Endothelial cell of umbilical vein (primary cell): ENCODE results near the gene FHIT. TPM values are rescaled to one million over a fixed set of nuclear protein-coding genes. Genes with fewer than 3 reads are reported as not detected.

Experiments used
- BruUV-seq: library from RNA; stranded (reverse); fragments of 400-500 nt; replicated peaks from 2 replicates; lab custom pipeline; 2021; lab: Mats Ljungman, UMichigan
- CTCF ChIA-PET: fragments of 300-600, 350-600 bp; sonication (Branson Sonifier 250); formaldehyde crosslinking; loops from one replicate; lab custom pipeline; 2021; ENCODE audit warnings: antibody characterized with exemption, inconsistent platforms; lab: Charles Lee
- POLR2A ChIA-PET: fragments of 300-600, 350-600 bp; sonication (Branson Sonifier 250); formaldehyde crosslinking; loops from one replicate; lab custom pipeline; 2021; ENCODE audit warnings: antibody characterized with exemption, inconsistent platforms; lab: Charles Lee
- DNase-seq: peaks from one replicate; pipeline ENCODE4 v3.0.0-alpha.2; 2011; ENCODE audit warnings: low read depth, low spot score
- FAIRE-seq: peaks from 2 replicates; lab custom pipeline; 2011; peaks lifted over from hg19 to GRCh38; lab: Jason Lieb, UNC
- H2AFZ ChIP-seq: 2 replicates; pipeline ENCODE4 v1.6.0; 2012; ENCODE audit warnings: low read depth, low read length, control low read depth, inconsistent platforms
- H3K27ac ChIP-seq: 2 replicates; pipeline ENCODE4 v1.5.1; 2011; ENCODE audit warnings: low read depth, mild to moderate bottlenecking, control low read depth, low read length, moderate library complexity; ENCODE audit not compliant: insufficient read depth
- H3K27me3 ChIP-seq, 2 experiments: 2 replicates each; pipeline versions ENCODE4 v1.6.0 to v1.6.1; 2011; ENCODE audit warnings: low read length in 2 of 2, mixed read lengths in 1 of 2; ENCODE audit not compliant: control insufficient read depth in 2 of 2, insufficient read depth in 2 of 2
- H3K36me3 ChIP-seq, 2 experiments: 2 replicates in 1 of 2; 3 replicates in 1 of 2; pipeline ENCODE4 v1.5.1; 2011; ENCODE audit warnings: low read length in 2 of 2, mild to moderate bottlenecking in 1 of 2, moderate library complexity in 1 of 2; ENCODE audit not compliant: control insufficient read depth in 2 of 2, insufficient read depth in 2 of 2; ENCODE audit errors: extremely low read depth in 1 of 2
- H3K4me1 ChIP-seq: 3 replicates; pipeline ENCODE4 v1.5.1; 2011; ENCODE audit warnings: mild to moderate bottlenecking, low read length; ENCODE audit not compliant: control insufficient read depth, insufficient read depth; ENCODE audit errors: extremely low read depth
- H3K4me2 ChIP-seq: 2 replicates; pipeline ENCODE4 v1.6.1; 2011; ENCODE audit warnings: low read length, control low read depth, mixed read lengths; ENCODE audit not compliant: insufficient read depth
- H3K4me3 ChIP-seq, 3 experiments: fragments of 200-600 bp in 1 of 3; sonication (generic), shearing (Covaris generic) in 1 of 3; replicated peaks in 1 of 3; 2 replicates each; pipeline ENCODE4 v1.5.1; 2011 to 2016; ENCODE audit warnings: control low read depth in 3 of 3, low read length in 3 of 3, mild to moderate bottlenecking in 2 of 3, inconsistent platforms in 1 of 3, low read depth in 1 of 3, moderate library complexity in 1 of 3; ENCODE audit not compliant: insufficient read depth in 1 of 3
- H3K79me2 ChIP-seq: 2 replicates; pipeline ENCODE4 v1.6.0; 2012; ENCODE audit warnings: low read length, inconsistent platforms; ENCODE audit not compliant: control insufficient read depth, insufficient read depth
- H3K9ac ChIP-seq: replicated peaks from 2 replicates; pipeline ENCODE3; 2011; ENCODE audit warnings: low read length, control low read depth; ENCODE audit not compliant: insufficient read depth; ENCODE audit errors: extremely low read depth
- H3K9me1 ChIP-seq: replicated peaks from 3 replicates; pipeline ENCODE4 v1.6.0; 2011; ENCODE audit warnings: mild to moderate bottlenecking, low read length; ENCODE audit not compliant: control insufficient read depth, insufficient read depth; ENCODE audit errors: extremely low read depth
- H3K9me3 ChIP-seq: replicated peaks from 2 replicates; pipeline ENCODE4 v1.5.1; 2012; ENCODE audit warnings: low read length, inconsistent platforms; ENCODE audit not compliant: control insufficient read depth, insufficient read depth
- H4K20me1 ChIP-seq: replicated peaks from 2 replicates; pipeline ENCODE3; 2011; ENCODE audit warnings: mild to moderate bottlenecking, low read length; ENCODE audit not compliant: control insufficient read depth, insufficient read depth; ENCODE audit errors: extremely low read depth
- CTCF ChIP-seq, 2 donors: IDR thresholded peaks; 1 replicate in 1 of 2; 2 replicates in 1 of 2; pipeline ENCODE4 v1.5.1; 2011; ENCODE audit warnings: low read length in 2 of 2, mild to moderate bottlenecking in 2 of 2, moderate library complexity in 2 of 2, control low read depth in 1 of 2, inconsistent platforms in 1 of 2, low read depth in 1 of 2; ENCODE audit not compliant: insufficient read depth in 1 of 2; ENCODE audit errors: extremely low read depth in 1 of 2
- EZH2 ChIP-seq: IDR thresholded peaks from 2 replicates; pipeline ENCODE4 v1.6.1; 2012; ENCODE audit warnings: borderline replicate concordance, low read depth, mild to moderate bottlenecking, moderate library complexity, low read length, inconsistent platforms; ENCODE audit not compliant: severe bottlenecking
- GATA2 ChIP-seq: IDR thresholded peaks from 2 replicates; pipeline ENCODE4 v1.7.0; 2011; ENCODE audit warnings: low read depth, mild to moderate bottlenecking, moderate library complexity, mixed read lengths, low read length; ENCODE audit not compliant: insufficient read length, insufficient read depth
- MAX ChIP-seq: IDR thresholded peaks from 2 replicates; pipeline ENCODE4 v1.6.1; 2011; ENCODE audit not compliant: insufficient read depth, insufficient read length
- MYC ChIP-seq: IDR thresholded peaks from one replicate; pipeline ENCODE4 v1.6.1; 2011; ENCODE audit warnings: mild to moderate bottlenecking, low read depth, low read length
- POLR2A ChIP-seq: IDR thresholded peaks from 2 replicates; pipeline ENCODE4 v1.6.1; 2012; ENCODE audit warnings: low read depth, mild to moderate bottlenecking, control low read depth, low read length
- POLR2AphosphoS5 ChIP-seq: IDR thresholded peaks from 2 replicates; pipeline ENCODE4 v1.6.1; 2012; ENCODE audit warnings: low read depth, mild to moderate bottlenecking, control low read depth, low read length, moderate library complexity; ENCODE audit not compliant: insufficient read depth
- dilution Hi-C: fragments of 300-500 bp; cut with MboI; formaldehyde crosslinking; loops from one replicate; pipeline ENCODE4 v1.15.0; 2019; ENCODE audit warnings: low sequenced_read_pairs; ENCODE audit not compliant: extremely low pct_ligation_motif_present
- intact Hi-C: fragments of 100-400 bp; cut with micrococcal nuclease; formaldehyde crosslinking; loops from one replicate; pipeline ENCODE4 v1.10.0; 2022
- polyA plus RNA-seq, 4 experiments: library from polyadenylated mRNA; depleted of rRNA in 3 of 4; stranded (reverse) in 3 of 4; unstranded in 1 of 4; fragments of >200 nt; gene quantifications; 2 replicates each; pipeline versions ENCODE4 v1.2.1 to v1.2.3, GENCODE V29; 2011 to 2012; ENCODE audit warnings: missing spikeins in 1 of 4
- total RNA-seq: library from RNA; stranded (reverse); gene quantifications from 2 replicates; pipeline ENCODE4 v1.2.3, GENCODE V29; 2021

Gene FHIT
- total and polyA plus RNA-seq, 2 donors (not counting 3 experiments of a cell fraction or from before 2014, with no cell fraction given): 0.47 to 2.2 TPM

GRCh38 chr3:61199843-61200242 lies 51.4 kb downstream of the FHIT start:
- TF ChIP-seq CTCF (IDR thresholded peaks at IDR 0.05; ENCODE audit: extremely low read depth in 1 of 2, insufficient read depth in 1 of 2, low read depth in 1 of 2, low read length in 2 of 2): no peak
- TF ChIP-seq MYC: no peak
- no peak for TF ChIP-seq MAX
- no peak for TF ChIP-seq POLR2A
- TF ChIP-seq GATA2: no peak
- TF ChIP-seq EZH2: no peak
- no peak for TF ChIP-seq POLR2AphosphoS5

More at GRCh38 chr3:61199843-61200242, 51.4 kb downstream of the FHIT start:
- Histone ChIP-seq H3K9me1 (no peaks in the 10 kb centered on the region), H3K27me3 (no peaks in the 10 kb centered on the region), H4K20me1 (no peaks in the 10 kb centered on the region), H3K4me2 (no peak overlapping the region), H3K9ac (no peak overlapping the region), H3K79me2 (no peaks in the 10 kb centered on the region), H3K4me1 (no peaks in the 10 kb centered on the region), H3K9me3 (no peaks in the 10 kb centered on the region), H3K27ac (no peak overlapping the region), H2AFZ (no peak overlapping the region), H3K4me3 (no peak overlapping the region), H3K36me3 (no peaks in the 10 kb centered on the region)
- CTCF ChIA-PET: no interaction called here
- POLR2A ChIA-PET: no interaction called here
- FAIRE-seq: no peak
- intact Hi-C loops: no loop called here
- BruUV-seq: no TSS peak
- DNase-seq: no peak
- dilution Hi-C loops: no loop called here
